H4 (cell line): ENCODE measurements around the gene COQ7. TPM values are rescaled to one million over a fixed set of nuclear protein-coding genes. Genes with fewer than 3 reads are reported as not detected.

ENCODE experiments used
- DNase-seq: peaks from one replicate; pipeline ENCODE4 v3.0.0-alpha.2; 2015; ENCODE audit warnings: low spot score
- total RNA-seq: library from RNA; depleted of rRNA; stranded (reverse); fragments of >200 nt; shearing (Covaris generic); gene quantifications from 2 replicates; pipeline ENCODE4 v1.2.3, GENCODE V29; 2014; rRNA removed

Gene COQ7
- 8.2 and 25.8 TPM in 2 replicates for total RNA-seq

DNA sequence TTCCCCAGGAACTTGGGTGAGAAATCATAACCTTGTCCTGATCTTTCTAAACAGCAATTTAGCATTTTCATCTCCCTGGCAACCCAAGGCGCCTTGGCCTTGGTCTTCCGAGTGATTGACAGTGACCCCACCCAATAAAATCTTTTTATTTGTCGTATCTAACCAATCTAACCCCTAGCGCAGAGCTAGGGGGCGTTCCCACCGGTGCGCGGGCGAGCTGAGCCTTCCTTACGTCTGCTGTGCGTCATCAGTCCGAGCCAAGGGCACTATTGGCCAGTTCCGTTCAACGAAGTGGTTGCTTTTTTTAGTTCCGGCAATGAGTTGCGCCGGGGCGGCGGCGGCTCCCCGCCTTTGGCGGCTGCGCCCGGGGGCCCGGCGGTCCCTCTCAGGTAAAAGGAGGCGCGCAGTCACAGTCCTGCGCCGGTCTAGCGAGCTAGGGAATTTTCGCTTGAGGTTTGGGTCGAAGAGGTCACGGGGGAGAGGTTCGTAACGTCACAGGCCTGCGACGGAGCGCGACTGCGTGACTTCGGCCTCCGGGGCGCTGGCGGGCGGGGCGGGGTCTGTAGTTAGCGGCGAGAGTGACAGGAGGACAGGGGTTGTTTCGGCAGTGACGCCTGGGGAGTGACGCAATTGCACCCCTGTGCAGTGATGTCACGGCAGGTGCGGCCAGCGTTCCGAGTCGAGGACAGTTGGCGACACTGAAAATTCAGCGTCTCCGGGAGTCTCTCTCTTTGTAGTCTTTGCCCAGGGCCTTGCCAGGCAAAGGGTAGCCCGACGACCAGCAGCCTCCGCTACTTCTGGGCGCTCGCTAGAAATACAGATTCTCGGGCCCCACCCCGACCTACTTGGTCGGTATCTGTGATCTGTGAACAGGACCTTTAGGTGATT is at the start of gene COQ7:
TSS of gene COQ7 (plus strand) at position 266 of the 888 bp plus-strand sequence. CDS start at position 317, 51 bp downstream.
- peak; percentile 99 for DNase-seq

DNA sequence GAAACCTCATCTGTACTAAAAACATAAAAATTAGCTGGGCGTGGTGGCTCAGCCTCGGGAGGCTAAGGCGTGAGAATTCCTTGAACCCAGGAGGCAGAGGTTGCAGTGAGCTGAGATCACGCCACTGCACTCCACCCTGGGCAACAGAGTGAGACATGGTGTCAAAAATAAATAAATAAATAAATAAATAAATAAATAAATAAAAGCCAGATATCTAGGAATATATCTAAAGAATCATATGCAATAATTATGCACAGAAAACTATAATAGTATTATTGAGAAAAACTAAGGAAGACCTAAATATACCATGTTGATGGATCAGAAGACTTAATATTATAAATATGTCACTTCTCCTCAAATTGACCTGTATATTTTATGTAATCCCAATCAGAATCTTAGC is 46.7 kb upstream of the COQ7 start:
- no peak for DNase-seq

DNA sequence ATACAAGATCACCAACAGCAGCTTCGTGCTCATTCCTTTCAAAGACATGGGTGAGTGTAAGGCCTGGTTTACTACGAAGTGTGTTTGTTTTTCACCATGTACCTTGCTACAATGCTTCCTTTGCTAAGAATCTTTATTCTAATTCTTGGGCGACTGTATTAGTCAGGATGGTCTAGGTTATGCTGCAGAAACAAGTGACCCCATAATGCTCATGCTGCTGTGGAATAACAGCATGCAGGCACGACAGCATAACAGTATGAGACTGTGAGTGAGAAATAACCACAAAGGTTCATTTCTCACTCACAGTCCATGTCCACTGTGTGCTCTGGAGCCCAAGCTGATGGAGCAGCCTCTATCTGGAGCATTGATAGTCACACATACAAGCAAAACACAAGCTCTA is 45.7 kb upstream of the COQ7 start:
- DNase-seq, result no peak

GRCh38 chr16:19027416-19027815 is 40.0 kb upstream of the COQ7 start:
- no peak for DNase-seq

- DNase-seq, result no peak
These were observed 37.4 kb upstream of the COQ7 start for GRCh38 chr16:19029980-19030379.

DNA sequence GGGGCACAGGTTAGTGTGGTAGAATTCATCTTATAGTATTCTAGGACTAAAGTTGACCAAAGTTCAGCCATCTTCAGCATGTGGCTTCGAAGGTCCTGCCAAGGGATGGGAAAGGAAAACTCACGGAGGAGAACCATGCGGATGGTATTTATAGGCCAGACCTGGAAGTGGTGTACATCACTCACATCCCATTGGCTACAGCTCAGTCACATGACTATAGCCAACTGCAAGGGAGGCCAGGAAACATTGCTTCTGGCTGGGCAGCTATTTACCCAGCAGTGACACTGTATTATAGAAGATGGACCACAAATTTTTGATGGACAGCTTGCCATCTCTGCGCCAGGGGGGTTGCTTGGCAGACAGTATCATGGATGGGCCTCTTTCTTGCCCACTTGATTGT is 35.7 kb upstream of the COQ7 start:
- DNase-seq, result no peak

DNA sequence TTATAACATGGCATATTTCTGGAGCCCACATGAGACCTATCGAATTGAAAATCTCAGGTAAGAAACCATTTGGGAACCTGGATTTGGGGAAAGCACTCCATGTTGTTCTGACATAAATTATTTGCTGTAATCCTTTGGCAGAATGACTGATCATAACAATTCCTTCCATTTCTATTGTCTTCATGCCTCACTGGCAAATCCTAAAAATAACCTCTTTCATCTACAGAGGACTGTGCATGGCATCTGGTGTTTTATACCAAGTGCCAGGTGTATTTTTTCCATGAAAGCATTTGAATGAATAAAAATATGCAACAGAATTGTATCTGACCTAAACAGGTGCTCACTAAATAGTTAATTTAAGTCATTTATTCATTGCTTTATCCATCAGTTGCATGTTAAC is 33.7 kb upstream of the COQ7 start:
- no peak for DNase-seq

GRCh38 chr16:19040400-19040799 is 27.0 kb upstream of the COQ7 start:
- DNase-seq, result no peak

DNA sequence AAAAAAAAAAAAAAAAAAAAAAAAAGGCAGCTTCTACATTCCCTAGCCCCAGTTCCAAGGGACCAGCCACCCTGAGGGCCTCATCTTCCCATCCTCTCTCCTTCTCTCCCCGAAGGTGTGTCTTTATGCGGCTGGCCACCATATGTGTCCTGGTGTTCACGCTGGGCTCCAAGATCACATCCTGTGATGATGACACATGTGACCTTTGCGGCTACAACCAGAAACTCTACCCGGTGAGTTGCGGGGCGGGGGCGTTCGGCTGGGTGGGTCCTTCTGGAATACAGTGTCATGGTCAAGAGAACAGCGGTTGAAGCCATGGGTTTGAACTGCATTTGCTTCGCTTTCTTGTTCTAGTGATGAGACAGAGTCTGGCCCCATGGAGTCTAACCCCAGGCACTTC is 22.6 kb upstream of the COQ7 start:
- DNase-seq, result no peak

DNA sequence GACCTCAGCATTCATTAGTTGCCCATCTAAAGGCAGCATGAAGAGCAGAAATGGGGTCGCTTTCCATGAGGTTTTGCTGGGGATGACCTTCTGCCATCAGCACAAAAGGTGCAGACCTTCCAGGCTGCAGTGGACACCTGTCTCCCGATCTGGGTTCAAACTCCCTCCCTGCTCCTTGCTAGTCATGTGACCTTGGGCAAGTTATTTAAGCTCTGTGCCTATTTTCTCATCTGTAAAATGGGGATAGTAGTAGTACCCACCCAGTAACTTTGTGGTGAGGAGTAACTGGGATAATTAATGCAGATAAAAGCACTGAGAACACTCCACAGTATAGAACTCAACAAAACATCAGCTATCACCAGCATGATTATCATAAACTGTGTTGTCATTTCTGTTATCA is 21.4 kb upstream of the COQ7 start:
- DNase-seq, result no peak

GRCh38 chr16:19062706-19063105 is 4.7 kb upstream of the COQ7 start:
- no peak for DNase-seq

GRCh38 chr16:19066988-19067348 is 446 bp upstream of the COQ7 start:
- no peak for DNase-seq

GRCh38 chr16:19068237-19068815 is 912 bp downstream of the COQ7 start:
- DNase-seq, result no peak

- DNase-seq, result peak; percentile 59
These were observed 4.7 kb downstream of the COQ7 start for GRCh38 chr16:19071811-19072777.

DNA sequence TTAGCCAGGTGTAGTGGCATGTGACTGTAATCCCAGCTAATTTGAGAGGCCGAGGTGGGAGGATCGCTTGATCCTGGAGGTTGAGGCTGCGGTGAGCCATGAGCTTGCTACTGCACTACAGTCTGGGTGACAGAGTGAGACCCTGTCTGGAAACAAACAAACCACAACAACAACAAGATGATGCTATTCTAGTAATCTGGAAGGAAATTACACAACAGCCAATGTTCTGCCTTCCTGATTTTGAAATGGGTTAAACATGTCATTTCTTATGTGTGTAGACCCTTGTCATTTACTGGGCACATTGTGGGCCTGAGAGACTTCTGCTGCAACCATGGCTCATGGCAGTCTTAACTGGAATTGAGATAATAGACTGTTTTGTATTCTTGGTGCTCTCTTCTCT is 5.9 kb downstream of the COQ7 start:
- DNase-seq, result no peak

DNA sequence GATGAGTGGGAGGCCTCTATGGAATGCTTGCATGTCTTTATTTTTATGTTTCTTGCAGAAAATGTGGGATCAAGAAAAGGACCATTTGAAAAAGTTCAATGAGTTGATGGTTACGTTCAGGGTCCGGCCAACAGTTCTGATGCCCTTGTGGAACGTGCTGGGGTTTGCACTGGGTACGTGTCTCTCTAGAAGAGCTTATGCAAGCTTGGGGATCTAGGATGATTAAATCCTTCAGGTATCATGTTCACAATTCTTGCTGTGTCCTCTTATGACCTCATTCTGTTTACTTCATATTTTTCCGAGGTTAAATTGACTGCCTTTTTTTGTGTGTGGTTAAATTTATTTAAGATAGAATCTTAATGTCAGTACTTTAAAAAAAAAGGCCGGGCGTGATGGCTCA is 6.4 kb downstream of the COQ7 start:
- DNase-seq, result no peak

GRCh38 chr16:19075511-19075910 is 8.1 kb downstream of the COQ7 start:
- no peak for DNase-seq

- no peak for DNase-seq
These were observed 10.5 kb downstream of the COQ7 start for GRCh38 chr16:19077879-19078278.

GRCh38 chr16:19083670-19084069 is 16.3 kb downstream of the COQ7 start:
- DNase-seq, result no peak

GRCh38 chr16:19084139-19084538 is 16.7 kb downstream of the COQ7 start:
- no peak for DNase-seq

- DNase-seq, result no peak
These were observed 17.5 kb downstream of the COQ7 start for GRCh38 chr16:19084879-19085278.

- DNase-seq, result no peak
These were observed 18.3 kb downstream of the COQ7 start for GRCh38 chr16:19085679-19086200.
